Ishikawa (cell line): ENCODE data around the gene KIAA0319L.

Experiments used
- CEBPB ChIP-seq: IDR thresholded peaks from 2 replicates; pipeline ENCODE4 v1.6.1; 2012
- CREB1 ChIP-seq: IDR thresholded peaks from 2 replicates; pipeline ENCODE4 v1.6.1; 2012; ENCODE audit warnings: low read depth
- EGR1 ChIP-seq: IDR thresholded peaks from 2 replicates; pipeline ENCODE4 v1.6.1; 2012
- EP300 ChIP-seq: IDR thresholded peaks from 2 replicates; pipeline ENCODE4 v1.6.1; 2012; ENCODE audit warnings: borderline replicate concordance
- FOXM1 ChIP-seq: IDR thresholded peaks from 2 replicates; pipeline ENCODE4 v1.6.1; 2012; ENCODE audit warnings: low read depth, borderline replicate concordance
- MAX ChIP-seq: IDR thresholded peaks from 2 replicates; pipeline ENCODE4 v1.6.1; 2012
- NFIC ChIP-seq: IDR thresholded peaks from 2 replicates; pipeline ENCODE4 v1.6.1; 2012
- RAD21 ChIP-seq: IDR thresholded peaks from 2 replicates; pipeline ENCODE4 v1.6.1; 2012; ENCODE audit warnings: low read depth
- REST ChIP-seq: IDR thresholded peaks from 2 replicates; pipeline ENCODE4 v1.6.1; 2012; ENCODE audit warnings: low read depth, mild to moderate bottlenecking
- TAF1 ChIP-seq: IDR thresholded peaks from 2 replicates; pipeline ENCODE4 v1.6.1; 2012; ENCODE audit warnings: low read depth, mild to moderate bottlenecking
- TCF12 ChIP-seq: IDR thresholded peaks from 2 replicates; pipeline ENCODE4 v1.6.1; 2012; ENCODE audit warnings: low read depth
- TEAD4 ChIP-seq: IDR thresholded peaks from 2 replicates; pipeline ENCODE4 v1.6.1; 2012
- USF1 ChIP-seq: IDR thresholded peaks from 2 replicates; pipeline ENCODE4 v1.6.1; 2012
- YY1 ChIP-seq: IDR thresholded peaks from 2 replicates; pipeline ENCODE4 v1.6.1; 2012; ENCODE audit warnings: low read depth
- ZBTB7A ChIP-seq: IDR thresholded peaks from 2 replicates; pipeline ENCODE4 v1.6.1; 2012; ENCODE audit warnings: low read depth

The KIAA0319L gene

GRCh38 chr1:35557611-35558373 lies 589 bp upstream of the KIAA0319L start, which contains the start of gene NCDN:
Gene NCDN, plus strand, starts transcription at chr1:35557799. Its CDS starts 392 bp downstream, at chr1:35558191.
- TF ChIP-seq YY1 (peak; percentile 100), CEBPB (no peak), CREB1 (peak; percentile 50; the same call in 1 of the 2 replicates), EP300 (0 out of 2 replicates have a peak, but pooled peaks have one; percentile 8), TAF1 (0 out of 2 replicates have a peak, but pooled peaks have one; percentile 31), REST (no peak), FOXM1 (no peak), TCF12 (0 out of 2 replicates have a peak, but pooled peaks have one; percentile 20), TEAD4 (no peak), EGR1 (peak; percentile 100), USF1 (no peak), NFIC (no peak), MAX (peak; percentile 71; the same call in 1 of the 2 replicates), ZBTB7A (0 out of 2 replicates have a peak, but pooled peaks have one; percentile 14), RAD21 (no peak)

GRCh38 chr1:35556484-35557117 lies 602 bp downstream of the KIAA0319L start:
- TF ChIP-seq RAD21 (0 out of 2 replicates have a peak, but pooled peaks have one; percentile 5), NFIC (no peak), FOXM1 (no peak)

- TF ChIP-seq NFIC (no peak), USF1 (no peak), TEAD4 (no peak), EP300 (no peak), EGR1 (no peak), MAX (no peak), CREB1 (no peak), ZBTB7A (no peak), YY1 (no peak), FOXM1 (no peak), CEBPB (no peak), TAF1 (no peak), REST (no peak), TCF12 (no peak), RAD21 (no peak)
These were observed 1.4 kb downstream of the KIAA0319L start for GRCh38 chr1:35555601-35556477.

GRCh38 chr1:35555212-35555584 lies 2.0 kb downstream of the KIAA0319L start:
- TF ChIP-seq REST (no peak), EGR1 (no peak), CREB1 (no peak)
